GM18507 (cell line): ENCODE measurements around the gene GDI1.
A peak's percentile ranks its signal among the peaks of the same experiment; 100 is the strongest.

Experiments
- DNase-seq: peaks from one replicate; pipeline ENCODE4 v3.0.0; 2011; ENCODE audit warnings: low read depth; ENCODE audit not compliant: insufficient read length; ENCODE audit errors: extremely low spot score
- FAIRE-seq: peaks from 2 replicates; lab custom pipeline; 2011; peaks lifted over from hg19 to GRCh38; lab: Jason Lieb, UNC

Gene GDI1

DNA sequence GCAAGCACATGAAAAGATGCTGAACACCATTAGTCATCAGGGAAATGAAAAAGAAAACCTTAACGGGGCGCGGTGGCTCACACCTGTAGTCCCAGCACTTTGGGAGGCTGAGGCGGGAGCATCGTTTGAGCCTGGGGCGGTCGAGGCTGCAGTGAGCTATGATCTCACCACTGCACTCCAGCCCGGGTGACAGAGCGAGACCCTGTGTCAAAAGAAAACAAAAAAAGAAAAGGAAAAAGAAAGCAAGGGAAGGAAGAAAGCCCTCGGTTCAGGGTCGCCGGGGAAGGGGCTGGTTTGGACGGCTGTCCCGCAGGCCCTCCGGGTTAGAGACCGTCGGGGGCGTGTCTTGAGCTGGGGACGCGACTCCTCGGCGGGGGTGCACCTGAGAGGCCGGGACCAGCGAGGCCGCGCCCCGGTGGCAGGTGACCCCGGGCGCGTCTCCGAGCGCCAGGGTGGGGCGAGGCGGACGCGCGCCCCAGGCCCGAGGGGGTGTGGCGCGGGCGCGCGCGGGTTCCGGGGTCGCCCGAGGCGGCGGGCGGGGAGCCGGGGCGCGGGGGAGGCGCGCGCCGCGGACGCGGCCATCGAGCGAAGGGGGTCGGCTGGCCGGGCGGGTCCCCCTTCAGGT, 20.6 kb downstream of the GDI1 start:
- peak; percentile 54 for FAIRE-seq

DNA sequence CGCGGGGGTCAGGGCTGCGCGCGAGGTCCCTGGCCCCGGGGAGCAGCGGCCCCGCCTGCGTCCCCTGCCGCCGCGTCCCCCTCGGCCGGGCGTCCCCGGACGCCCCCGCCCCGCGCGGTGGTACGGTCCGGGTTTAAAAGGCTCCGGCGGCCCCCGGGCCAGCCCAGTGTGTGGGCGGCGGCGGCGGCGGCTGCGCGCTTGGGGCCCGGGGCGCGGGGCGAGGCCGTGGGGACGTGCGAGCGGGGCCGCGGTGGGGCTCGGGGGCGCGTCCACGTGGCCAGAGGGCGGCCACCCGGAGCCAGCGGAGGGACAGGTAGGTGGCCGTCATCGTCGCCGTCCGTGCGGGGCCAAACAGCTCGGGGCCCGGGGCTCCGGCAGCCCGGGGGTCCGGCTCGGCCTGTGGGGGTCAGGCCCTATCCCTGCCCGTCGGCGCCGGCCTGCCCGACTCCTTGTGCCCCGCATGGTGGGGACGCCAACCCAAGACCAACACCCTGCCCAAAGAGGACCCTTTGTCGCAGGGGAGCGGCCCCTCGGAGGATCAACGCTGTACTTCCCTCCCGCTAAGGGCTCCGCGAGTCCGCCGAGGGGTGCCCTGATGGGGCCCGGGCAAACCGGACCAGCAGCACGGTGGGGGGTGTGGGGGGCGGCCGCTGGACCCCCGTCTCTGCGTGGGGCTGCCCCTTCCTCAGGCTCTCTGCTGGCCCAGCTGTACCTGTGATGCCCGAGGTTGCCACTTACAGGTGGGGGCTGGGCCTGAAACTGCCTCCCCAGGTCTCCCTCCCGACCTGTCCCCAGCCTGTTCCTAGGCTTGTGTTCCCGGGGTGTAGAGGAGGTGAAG, 21.4 kb downstream of the GDI1 start, which contains the start of gene PLXNA3:
Gene PLXNA3 (plus strand): TSS at position 166 of the 838 bp plus-strand sequence. CDS start 1,903 bp downstream, outside the sequence.
- peak; percentile 30 for DNase-seq
- FAIRE-seq: no peak

More for the DNA sequence above, 20.6 kb downstream of the GDI1 start:
- peak; percentile 36 for DNase-seq

DNA sequence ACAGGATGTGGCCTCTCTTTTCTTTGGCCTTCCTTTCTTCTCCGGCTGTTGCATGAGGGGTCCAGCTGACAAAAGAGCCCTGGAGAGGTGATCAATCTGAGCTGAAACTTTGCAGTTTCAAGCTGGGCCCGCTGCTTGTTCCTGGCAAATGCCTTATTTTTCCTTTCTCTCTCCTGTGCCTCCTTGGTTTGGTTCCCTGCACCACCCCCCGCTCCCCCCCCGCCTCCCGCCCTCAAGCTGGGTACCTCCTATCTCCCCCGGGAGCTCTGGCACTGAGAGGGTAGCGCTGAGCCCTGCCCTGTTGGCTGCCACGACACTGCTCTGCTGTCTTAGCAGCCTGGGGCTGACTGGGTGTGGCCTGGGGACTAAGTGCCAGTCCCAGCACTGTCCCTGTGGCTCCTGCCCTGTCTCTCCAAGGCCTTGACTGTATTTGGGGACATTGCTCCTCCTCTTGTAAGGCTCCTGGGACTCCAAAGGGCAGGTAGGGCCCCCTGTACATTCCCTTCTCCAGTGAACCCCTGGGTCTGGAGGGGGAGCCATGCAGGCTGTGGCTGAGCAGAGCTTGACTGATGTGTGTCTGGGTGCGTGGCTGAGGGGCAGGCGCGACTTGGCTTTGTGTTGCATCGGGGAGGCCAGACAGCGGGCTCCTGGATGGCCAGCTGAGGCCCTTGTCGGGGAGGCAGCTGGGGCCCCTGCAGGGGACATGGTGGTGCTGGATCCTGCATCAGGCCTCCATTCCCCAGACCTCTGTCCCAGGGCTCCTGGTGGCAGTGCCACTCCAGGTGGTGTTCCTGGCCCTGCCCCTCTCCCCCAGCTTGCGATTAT, 22.2 kb downstream of the GDI1 start:
- DNase-seq: no peak
- no peak for FAIRE-seq

DNA sequence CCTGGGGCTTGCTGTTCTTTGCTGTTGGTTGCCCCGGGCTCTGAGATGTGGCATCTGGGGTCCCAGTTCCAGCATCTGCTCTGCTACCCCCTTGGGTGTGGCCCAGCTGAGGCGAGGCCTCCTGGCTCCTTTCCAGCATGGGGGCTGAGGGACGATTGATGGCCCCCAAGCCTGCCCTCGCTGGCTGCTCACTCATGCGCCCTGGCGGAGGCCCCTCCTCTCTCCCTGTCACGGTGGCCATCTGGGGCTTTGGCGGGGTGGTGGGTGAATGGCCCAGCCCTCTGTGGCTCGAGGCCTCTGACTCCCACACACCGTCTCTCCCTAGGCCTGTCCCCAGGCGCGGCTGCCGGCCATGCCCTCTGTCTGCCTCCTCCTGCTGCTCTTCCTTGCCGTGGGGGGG, 22.9 kb downstream of the GDI1 start:
- DNase-seq: no peak
- FAIRE-seq: no peak

DNA sequence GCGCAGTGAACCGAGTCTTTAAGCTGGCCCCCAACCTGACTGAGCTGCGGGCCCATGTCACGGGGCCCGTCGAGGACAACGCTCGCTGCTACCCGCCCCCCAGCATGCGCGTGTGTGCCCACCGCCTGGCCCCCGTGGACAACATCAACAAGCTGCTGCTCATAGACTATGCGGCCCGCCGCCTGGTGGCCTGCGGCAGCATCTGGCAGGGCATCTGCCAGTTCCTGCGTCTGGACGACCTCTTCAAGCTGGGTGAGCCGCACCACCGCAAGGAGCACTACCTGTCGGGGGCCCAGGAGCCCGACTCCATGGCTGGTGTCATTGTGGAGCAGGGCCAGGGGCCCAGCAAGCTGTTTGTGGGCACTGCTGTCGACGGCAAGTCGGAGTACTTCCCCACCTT, 23.4 kb downstream of the GDI1 start:
- no peak for FAIRE-seq
- DNase-seq: no peak

DNA sequence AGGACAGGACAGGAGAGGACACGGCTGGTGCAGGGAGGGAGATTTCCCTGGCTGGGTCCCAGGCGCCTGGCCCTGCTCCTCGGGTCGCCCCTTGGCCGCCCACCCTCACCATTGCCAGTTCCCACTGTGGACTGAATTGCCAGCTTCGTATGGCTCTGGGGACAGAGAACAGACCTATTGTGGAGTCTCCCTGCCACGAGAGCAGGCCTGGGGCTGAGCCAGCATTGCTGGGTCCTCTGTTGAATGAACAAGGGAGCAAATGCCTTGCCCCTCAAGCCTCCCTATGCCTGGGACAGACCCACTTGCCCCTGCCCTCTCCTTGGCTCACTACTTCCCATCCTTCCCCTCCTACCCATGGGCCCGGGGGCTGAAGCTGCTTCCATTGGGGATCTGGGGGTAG, 25.4 kb downstream of the GDI1 start:
- no peak for FAIRE-seq
- DNase-seq: no peak

DNA sequence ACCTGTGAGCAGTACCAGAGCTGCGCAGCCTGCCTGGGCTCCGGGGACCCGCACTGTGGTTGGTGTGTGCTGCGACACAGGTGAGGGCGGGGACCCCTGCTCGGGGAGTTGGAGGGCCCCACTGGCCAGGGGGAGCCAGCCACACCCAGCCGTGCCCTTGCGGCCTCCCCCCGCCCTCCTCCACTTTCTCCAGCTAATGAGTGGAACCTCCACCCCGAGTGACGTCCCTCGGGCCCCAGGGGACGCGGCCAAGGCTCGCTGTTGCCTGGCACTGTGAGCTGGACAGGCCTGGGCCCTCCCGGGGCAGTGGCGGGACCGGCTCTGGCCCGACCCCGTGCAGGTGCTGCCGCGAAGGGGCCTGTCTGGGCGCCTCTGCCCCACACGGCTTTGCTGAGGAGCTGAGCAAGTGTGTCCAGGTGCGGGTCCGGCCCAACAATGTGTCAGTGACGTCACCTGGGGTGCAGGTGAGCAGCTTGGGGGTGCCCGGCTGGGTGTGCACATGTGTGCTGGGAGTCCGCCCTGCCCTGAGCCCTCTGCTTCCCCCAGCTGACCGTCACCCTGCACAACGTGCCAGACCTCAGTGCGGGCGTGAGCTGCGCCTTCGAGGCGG, 26.8 kb downstream of the GDI1 start:
- no peak for FAIRE-seq

DNA sequence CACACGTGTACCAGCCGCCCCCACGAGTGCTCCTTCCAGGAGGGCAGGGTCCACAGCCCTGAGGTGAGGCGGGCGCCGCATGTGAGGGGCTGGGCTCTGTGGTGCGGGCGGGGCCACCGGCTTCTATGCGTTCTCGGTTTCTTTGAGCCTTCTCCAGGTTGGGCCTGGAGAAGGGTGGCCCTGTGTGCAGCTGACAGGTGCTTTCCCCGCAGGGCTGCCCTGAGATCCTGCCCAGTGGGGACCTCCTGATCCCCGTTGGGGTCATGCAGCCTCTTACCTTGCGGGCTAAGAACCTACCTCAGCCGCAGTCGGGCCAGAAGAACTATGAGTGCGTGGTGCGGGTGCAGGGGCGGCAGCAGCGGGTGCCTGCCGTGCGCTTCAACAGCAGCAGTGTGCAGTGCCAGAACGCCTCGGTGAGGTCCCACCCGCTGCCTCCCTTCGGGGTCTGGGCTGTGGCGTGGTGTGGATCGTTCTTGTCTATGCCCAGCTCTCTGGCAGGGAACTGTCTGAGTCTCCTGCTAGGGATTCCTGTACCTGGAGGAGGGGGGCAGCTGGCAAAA, 27.9 kb downstream of the GDI1 start:
- no peak for FAIRE-seq
- DNase-seq: no peak

More for the DNA sequence above, 26.8 kb downstream of the GDI1 start:
- no peak for DNase-seq

DNA sequence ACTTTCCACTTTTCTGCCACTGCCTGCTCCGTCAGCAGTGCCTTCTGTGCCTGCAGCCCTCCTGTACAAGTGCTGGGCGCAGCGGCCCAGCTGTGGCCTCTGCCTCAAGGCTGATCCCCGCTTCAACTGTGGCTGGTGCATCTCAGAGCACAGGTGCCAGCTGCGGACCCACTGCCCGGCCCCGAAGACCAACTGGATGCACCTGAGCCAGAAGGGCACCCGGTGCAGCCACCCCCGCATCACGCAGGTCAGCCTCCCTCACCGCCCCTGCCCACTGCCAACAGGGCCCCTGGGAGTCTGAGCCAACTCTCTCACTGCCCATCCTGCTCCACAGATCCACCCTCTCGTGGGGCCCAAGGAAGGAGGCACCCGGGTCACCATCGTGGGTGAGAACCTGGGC, 28.6 kb downstream of the GDI1 start:
- no peak for FAIRE-seq

DNA sequence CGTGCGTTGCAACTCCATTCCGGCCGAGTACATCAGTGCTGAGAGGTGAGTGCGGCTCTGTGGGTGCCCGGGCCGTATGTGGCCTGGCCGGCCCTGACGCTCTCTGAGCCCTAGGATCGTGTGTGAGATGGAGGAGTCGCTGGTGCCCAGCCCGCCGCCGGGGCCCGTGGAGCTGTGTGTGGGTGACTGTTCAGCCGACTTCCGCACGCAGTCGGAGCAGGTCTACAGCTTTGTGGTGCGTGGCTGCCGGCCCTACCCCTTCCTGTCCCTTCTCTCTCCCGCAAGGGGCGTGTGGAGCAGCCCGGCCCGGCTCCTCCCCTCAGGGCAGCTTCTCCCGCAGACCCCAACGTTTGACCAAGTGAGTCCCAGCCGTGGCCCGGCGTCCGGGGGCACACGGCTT, 29.1 kb downstream of the GDI1 start:
- FAIRE-seq (no peak), DNase-seq (no peak)

More for the DNA sequence above, 28.6 kb downstream of the GDI1 start:
- DNase-seq: no peak

DNA sequence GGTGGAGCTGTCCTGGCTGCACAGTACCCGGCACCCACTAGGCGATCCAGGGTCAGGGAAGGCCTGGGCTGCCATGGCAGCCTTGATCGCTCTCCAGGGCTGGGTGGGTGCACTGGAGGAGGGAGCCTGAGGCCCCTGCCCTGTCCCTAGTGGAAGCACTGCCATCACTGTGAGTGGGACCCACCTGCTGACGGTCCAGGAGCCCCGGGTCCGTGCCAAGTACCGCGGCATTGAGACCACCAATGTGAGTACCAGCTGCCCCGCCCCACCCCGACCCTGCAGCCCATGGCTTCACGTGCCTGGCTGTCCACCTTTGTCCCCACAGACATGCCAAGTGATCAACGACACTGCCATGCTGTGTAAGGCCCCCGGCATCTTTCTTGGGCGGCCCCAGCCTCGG, 30.0 kb downstream of the GDI1 start:
- FAIRE-seq: no peak

DNA sequence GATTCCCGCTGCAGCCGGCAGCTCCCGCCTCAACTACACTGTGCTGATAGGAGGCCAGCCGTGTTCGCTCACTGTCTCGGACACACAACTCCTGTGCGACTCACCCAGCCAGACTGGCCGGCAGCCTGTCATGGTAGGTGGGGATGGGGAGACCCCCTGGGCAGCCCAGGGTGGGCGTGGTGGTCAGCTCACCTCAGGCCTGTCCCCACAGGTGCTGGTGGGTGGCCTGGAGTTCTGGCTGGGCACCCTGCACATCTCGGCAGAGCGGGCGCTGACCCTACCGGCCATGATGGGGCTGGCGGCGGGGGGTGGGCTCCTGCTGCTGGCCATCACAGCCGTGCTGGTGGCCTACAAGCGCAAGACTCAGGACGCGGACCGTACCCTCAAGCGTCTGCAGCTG, 30.6 kb downstream of the GDI1 start:
- no peak for FAIRE-seq
- no peak for DNase-seq

More for the DNA sequence above, 30.0 kb downstream of the GDI1 start:
- no peak for DNase-seq

DNA sequence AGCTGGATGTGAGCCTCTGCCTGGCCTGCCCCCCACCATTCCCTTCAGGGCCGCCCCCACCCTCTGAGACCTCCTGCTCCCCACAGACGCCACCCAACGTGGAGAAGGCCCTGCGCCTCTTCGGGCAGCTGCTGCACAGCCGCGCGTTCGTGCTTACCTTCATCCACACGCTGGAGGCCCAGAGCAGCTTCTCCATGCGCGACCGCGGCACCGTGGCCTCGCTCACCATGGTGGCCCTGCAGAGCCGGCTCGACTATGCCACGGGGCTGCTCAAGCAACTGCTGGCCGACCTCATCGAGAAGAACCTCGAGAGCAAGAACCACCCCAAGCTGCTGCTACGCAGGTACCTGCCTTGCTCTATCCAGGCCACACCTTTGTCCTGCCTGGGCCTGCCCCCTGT, 31.3 kb downstream of the GDI1 start:
- no peak for FAIRE-seq
- no peak for DNase-seq

DNA sequence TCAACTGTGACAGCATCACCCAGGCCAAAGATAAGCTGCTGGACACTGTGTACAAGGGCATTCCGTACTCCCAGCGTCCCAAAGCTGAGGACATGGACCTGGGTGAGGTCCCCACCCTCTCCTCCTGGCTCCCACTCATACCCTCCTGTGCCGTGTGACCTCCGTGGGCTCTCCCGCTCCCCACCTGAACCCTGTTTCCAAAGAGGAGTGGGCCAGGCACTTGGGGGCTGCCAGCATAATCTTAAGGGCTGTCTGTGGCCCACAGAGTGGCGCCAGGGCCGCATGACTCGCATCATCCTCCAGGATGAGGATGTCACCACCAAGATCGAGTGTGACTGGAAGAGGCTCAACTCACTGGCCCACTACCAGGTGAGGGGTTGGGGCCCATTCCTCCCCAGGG, 32.2 kb downstream of the GDI1 start:
- FAIRE-seq (no peak), DNase-seq (no peak)

DNA sequence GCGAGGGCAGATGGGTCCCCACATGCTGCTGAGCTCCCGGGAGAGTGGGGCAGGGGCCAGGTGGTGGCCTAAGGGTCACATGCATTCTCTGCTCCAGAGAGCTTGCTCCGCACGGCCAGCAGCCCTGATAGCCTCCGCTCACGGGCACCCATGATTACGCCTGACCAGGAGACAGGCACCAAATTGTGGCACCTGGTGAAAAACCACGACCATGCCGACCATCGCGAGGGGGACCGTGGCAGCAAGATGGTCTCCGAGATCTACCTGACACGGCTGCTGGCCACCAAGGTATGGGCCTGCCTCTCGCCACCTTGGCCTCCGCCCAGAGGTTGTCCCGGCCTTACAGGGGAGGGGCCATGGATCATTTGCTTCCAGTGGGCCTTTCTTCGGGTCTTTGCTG, 32.9 kb downstream of the GDI1 start:
- FAIRE-seq (no peak), DNase-seq (no peak)

DNA sequence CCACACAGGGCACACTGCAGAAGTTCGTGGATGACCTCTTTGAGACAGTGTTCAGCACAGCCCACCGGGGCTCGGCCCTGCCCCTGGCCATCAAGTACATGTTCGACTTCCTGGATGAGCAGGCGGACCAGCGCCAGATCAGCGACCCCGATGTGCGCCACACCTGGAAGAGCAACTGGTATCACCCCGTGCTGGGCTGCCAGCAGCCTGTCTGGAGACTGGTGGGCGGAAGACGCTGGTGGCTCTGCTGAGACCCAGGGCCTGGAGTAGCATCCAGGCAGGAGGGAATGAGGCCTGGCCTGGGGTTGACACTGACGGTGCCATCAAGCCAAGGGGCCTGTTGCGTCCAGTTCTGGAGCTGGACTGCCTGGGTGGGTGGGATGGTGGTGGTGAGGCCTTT, 33.5 kb downstream of the GDI1 start:
- FAIRE-seq (no peak), DNase-seq (no peak)

DNA sequence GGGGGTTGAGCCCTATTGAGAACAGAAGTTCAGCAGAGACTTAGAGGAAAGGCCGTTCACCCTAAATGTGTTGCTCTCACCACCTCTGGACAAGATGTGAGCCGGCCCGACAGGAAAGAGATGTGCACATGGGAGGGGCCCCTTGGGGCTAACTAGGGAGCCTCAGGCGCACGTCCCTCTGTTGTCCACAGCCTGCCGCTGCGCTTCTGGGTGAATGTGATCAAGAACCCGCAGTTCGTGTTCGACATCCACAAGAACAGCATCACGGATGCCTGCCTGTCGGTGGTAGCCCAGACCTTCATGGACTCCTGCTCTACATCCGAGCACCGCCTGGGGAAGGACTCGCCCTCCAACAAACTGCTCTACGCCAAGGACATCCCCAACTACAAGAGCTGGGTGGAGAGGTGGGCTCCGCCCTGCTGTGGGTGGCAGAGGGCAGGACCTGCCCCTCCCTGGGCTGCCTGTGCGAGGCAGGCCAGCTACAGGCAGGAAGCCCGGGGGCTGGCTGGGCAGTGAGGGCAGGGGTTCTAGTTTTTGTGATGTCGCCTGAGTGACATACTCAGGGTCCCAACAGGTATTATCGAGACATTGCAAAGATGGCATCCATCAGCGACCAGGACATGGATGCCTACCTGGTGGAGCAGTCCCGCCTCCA, 34.1 kb downstream of the GDI1 start:
- FAIRE-seq (no peak), DNase-seq (no peak)

DNA sequence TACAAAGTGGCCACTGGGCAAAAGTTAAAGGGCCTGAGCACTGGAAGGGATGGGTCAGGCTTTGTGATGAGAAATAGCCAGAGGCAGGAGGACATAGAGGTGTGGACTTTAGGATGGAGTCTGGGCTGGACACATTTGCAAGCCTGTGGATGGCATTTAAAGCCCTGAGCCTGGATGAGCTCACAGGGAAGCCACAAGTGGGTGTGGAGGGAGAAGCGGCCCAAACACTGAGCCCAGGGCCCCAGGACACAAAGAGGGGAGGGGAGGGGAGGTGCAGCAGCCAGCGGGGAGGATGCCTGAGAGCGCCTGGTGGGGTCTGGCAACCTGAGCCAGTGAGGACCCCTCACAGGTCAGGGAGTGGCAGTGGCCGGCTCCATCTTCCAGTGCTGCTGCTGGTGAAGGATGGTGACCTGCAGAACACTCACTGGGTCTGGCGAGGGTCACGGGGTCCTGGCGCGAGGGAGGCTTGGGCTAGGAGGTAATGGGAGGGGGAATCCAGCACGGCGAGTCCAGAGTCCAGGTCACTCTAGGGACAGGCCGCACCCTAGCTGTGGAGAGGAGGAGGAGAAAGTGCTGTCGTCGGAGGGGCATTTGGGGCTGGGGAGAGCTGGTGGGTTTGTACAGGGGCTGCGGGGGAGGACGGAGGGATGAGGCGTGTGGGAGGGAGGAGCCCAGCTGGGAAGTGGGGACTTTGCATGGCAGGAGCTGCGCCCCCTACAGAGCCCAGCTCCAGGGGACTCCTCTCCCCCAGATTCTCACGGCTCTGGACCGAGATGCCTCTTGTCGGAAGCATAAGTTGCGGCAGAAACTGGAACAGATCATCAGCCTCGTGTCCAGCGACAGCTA, 35.1 kb downstream of the GDI1 start:
- no peak for FAIRE-seq

More for the DNA sequence above, 35.1 kb downstream of the GDI1 start:
- DNase-seq: no peak
